Measurements from ENCODE around the gene OXSM. TPM values are rescaled to one million over a fixed set of nuclear protein-coding genes. Genes with fewer than 3 reads are reported as not detected.

The OXSM gene
- total RNA-seq, 1 donor from 2014 or later: 15.2 TPM

- Mint-ChIP-seq H3K4me1 (ENCODE audit: low read depth) (peaks cover 10% of the 10 kb centered on the region), H3K27ac (no peak overlapping the region), H3K36me3 (ENCODE audit: low read depth) (no peaks in the 10 kb centered on the region), H3K9me3 (no peaks in the 10 kb centered on the region), H3K4me3 (no peak overlapping the region), H3K27me3 (ENCODE audit: insufficient read depth) (peaks cover 2% of the 10 kb centered on the region)
- no peak for DNase-seq (ENCODE audit: low spot score)
- intact Hi-C loops (cut with micrococcal nuclease): no loop called here
Measured at GRCh38 chr3:25817638-25818037, 27.7 kb downstream of the OXSM start.

- Mint-ChIP-seq H3K27me3 (ENCODE audit: insufficient read depth) (peaks cover 2% of the 10 kb centered on the region), H3K4me3 (no peak overlapping the region), H3K9me3 (no peaks in the 10 kb centered on the region), H3K36me3 (ENCODE audit: low read depth) (no peaks in the 10 kb centered on the region), H3K27ac (no peak overlapping the region), H3K4me1 (ENCODE audit: low read depth) (peaks cover 10% of the 10 kb centered on the region)
- intact Hi-C loops (cut with micrococcal nuclease): no loop called here
- DNase-seq (ENCODE audit: low spot score): no peak
Measured at GRCh38 chr3:25818335-25818734, 28.4 kb downstream of the OXSM start.

- Mint-ChIP-seq H3K27me3 (ENCODE audit: insufficient read depth) (no peaks in the 10 kb centered on the region), H3K4me1 (ENCODE audit: low read depth) (peaks cover 10% of the 10 kb centered on the region), H3K27ac (no peak overlapping the region), H3K9me3 (no peaks in the 10 kb centered on the region), H3K4me3 (no peak overlapping the region), H3K36me3 (ENCODE audit: low read depth) (no peaks in the 10 kb centered on the region)
- intact Hi-C loops (cut with micrococcal nuclease): no loop called here
- DNase-seq (ENCODE audit: low spot score): no peak
Measured at GRCh38 chr3:25820366-25820765, 30.5 kb downstream of the OXSM start.

- intact Hi-C loops (cut with micrococcal nuclease): no loop called here
- no peaks in the 10 kb centered on the region for H3K36me3 Mint-ChIP-seq (ENCODE audit: low read depth)
- H3K27ac Mint-ChIP-seq: no peak overlapping the region
- H3K9me3 Mint-ChIP-seq: no peaks in the 10 kb centered on the region
- no peak for DNase-seq (ENCODE audit: low spot score)
- no peak overlapping the region for H3K4me3 Mint-ChIP-seq
- no peaks in the 10 kb centered on the region for H3K27me3 Mint-ChIP-seq (ENCODE audit: insufficient read depth)
- H3K4me1 Mint-ChIP-seq (ENCODE audit: low read depth): peaks cover 13% of the 10 kb centered on the region
Measured at GRCh38 chr3:25820816-25821486, 31.1 kb downstream of the OXSM start.

- DNase-seq (ENCODE audit: low spot score): no peak
- intact Hi-C loops (cut with micrococcal nuclease): no loop called here
- Mint-ChIP-seq H3K36me3 (ENCODE audit: low read depth) (no peaks in the 10 kb centered on the region), H3K4me3 (no peak overlapping the region), H3K27ac (no peak overlapping the region), H3K4me1 (ENCODE audit: low read depth) (peaks cover 12% of the 10 kb centered on the region), H3K9me3 (no peaks in the 10 kb centered on the region), H3K27me3 (ENCODE audit: insufficient read depth) (no peaks in the 10 kb centered on the region)
Measured at GRCh38 chr3:25821746-25822573, 32.1 kb downstream of the OXSM start.

- Mint-ChIP-seq H3K27me3 (ENCODE audit: insufficient read depth) (no peaks in the 10 kb centered on the region), H3K27ac (no peak overlapping the region), H3K4me1 (ENCODE audit: low read depth) (peaks cover 8% of the 10 kb centered on the region), H3K36me3 (ENCODE audit: low read depth) (no peaks in the 10 kb centered on the region), H3K4me3 (no peak overlapping the region), H3K9me3 (no peaks in the 10 kb centered on the region)
- DNase-seq (ENCODE audit: low spot score): no peak
- intact Hi-C loops (cut with micrococcal nuclease): no loop called here
Measured at GRCh38 chr3:25823314-25823713, 33.4 kb downstream of the OXSM start.

- DNase-seq (ENCODE audit: low spot score): no peak
- peaks cover 6% of the 10 kb centered on the region for H3K27me3 Mint-ChIP-seq (ENCODE audit: insufficient read depth)
- no peak overlapping the region for H3K27ac Mint-ChIP-seq
- H3K9me3 Mint-ChIP-seq: no peaks in the 10 kb centered on the region
- no peaks in the 10 kb centered on the region for H3K36me3 Mint-ChIP-seq (ENCODE audit: low read depth)
- H3K4me3 Mint-ChIP-seq: no peak overlapping the region
- intact Hi-C loops (cut with micrococcal nuclease): no loop called here
- peaks cover 8% of the 10 kb centered on the region for H3K4me1 Mint-ChIP-seq (ENCODE audit: low read depth)
Measured at GRCh38 chr3:25826510-25826909, 36.6 kb downstream of the OXSM start.

- Mint-ChIP-seq H3K4me3 (no peak overlapping the region), H3K9me3 (no peaks in the 10 kb centered on the region), H3K4me1 (ENCODE audit: low read depth) (peaks cover 8% of the 10 kb centered on the region), H3K27ac (no peak overlapping the region), H3K36me3 (ENCODE audit: low read depth) (no peaks in the 10 kb centered on the region), H3K27me3 (ENCODE audit: insufficient read depth) (peaks cover 13% of the 10 kb centered on the region)
- intact Hi-C loops (cut with micrococcal nuclease): loop anchor here (1.0 kb wide), 1 partner anchor 182 kb away; no protein-coding TSS in a partner anchor
- DNase-seq (ENCODE audit: low spot score): no peak
Measured at GRCh38 chr3:25830373-25831280, 40.7 kb downstream of the OXSM start.

- intact Hi-C loops (cut with micrococcal nuclease): loop anchor here (1.0 kb wide), 1 partner anchor 183 kb away; no protein-coding TSS in a partner anchor
Measured at GRCh38 chr3:25831578-25831977, 41.7 kb downstream of the OXSM start.

GRCh38 chr3:25834346-25834745, 44.5 kb downstream of the OXSM start:
- DNase-seq (ENCODE audit: low spot score): no peak
- H3K27me3 Mint-ChIP-seq (ENCODE audit: insufficient read depth): peaks cover 13% of the 10 kb centered on the region
- peaks cover 2% of the 10 kb centered on the region for H3K36me3 Mint-ChIP-seq (ENCODE audit: low read depth)
- H3K4me1 Mint-ChIP-seq (ENCODE audit: low read depth): peaks cover 8% of the 10 kb centered on the region
- no peak overlapping the region for H3K27ac Mint-ChIP-seq
- no peak overlapping the region for H3K4me3 Mint-ChIP-seq
- intact Hi-C loops (cut with micrococcal nuclease): no loop called here
- peaks cover 9% of the 10 kb centered on the region for H3K9me3 Mint-ChIP-seq

More at GRCh38 chr3:25831578-25831977, 41.7 kb downstream of the OXSM start:
- Mint-ChIP-seq H3K27me3 (ENCODE audit: insufficient read depth) (peaks cover 13% of the 10 kb centered on the region), H3K4me3 (no peak overlapping the region), H3K4me1 (ENCODE audit: low read depth) (no peaks in the 10 kb centered on the region), H3K9me3 (peaks cover 3% of the 10 kb centered on the region), H3K27ac (no peak overlapping the region), H3K36me3 (ENCODE audit: low read depth) (no peaks in the 10 kb centered on the region)
- DNase-seq (ENCODE audit: low spot score): no peak

- Mint-ChIP-seq H3K4me1 (ENCODE audit: low read depth) (peaks cover 8% of the 10 kb centered on the region), H3K27me3 (ENCODE audit: insufficient read depth) (peaks cover 8% of the 10 kb centered on the region), H3K4me3 (no peak overlapping the region), H3K36me3 (ENCODE audit: low read depth) (peaks cover 2% of the 10 kb centered on the region), H3K9me3 (peaks cover 9% of the 10 kb centered on the region), H3K27ac (no peak overlapping the region)
- DNase-seq (ENCODE audit: low spot score): no peak
- intact Hi-C loops (cut with micrococcal nuclease): no loop called here
Measured at GRCh38 chr3:25836579-25836978, 46.7 kb downstream of the OXSM start.

- H3K9me3 Mint-ChIP-seq: peaks cover 9% of the 10 kb centered on the region
- peaks cover 8% of the 10 kb centered on the region for H3K4me1 Mint-ChIP-seq (ENCODE audit: low read depth)
- intact Hi-C loops (cut with micrococcal nuclease): no loop called here
- peaks cover 12% of the 10 kb centered on the region for H3K27me3 Mint-ChIP-seq (ENCODE audit: insufficient read depth)
- no peak overlapping the region for H3K27ac Mint-ChIP-seq
- DNase-seq (ENCODE audit: low spot score): no peak
- no peak overlapping the region for H3K4me3 Mint-ChIP-seq
- H3K36me3 Mint-ChIP-seq (ENCODE audit: low read depth): peaks cover 2% of the 10 kb centered on the region
Measured at GRCh38 chr3:25837038-25837437, 47.1 kb downstream of the OXSM start.

All from activated T-helper 1 cell treated with anti-CD3 and anti-CD28 coated beads, Interleukin-12 subunit alpha, Interleukin-12 subunit beta, Interleukin-2, Interleukin-4 antibody, amounts not matched to agents 30 ng/mL and 10 ng/mL and 1 ng/mL, durations not matched to agents 14 hours and 24 hours and 36 hours (primary cell).